Type B pancreatic cell (in vitro differentiated cells): Measurements from ENCODE around the gene PAPLN. TPM values are rescaled to one million over a fixed set of nuclear protein-coding genes. Genes with fewer than 3 reads are reported as not detected.
A peak's percentile ranks its signal among the peaks of the same experiment; 100 is the strongest.

Experiments
- DNase-seq: peaks from one replicate; pipeline ENCODE4 v3.0.0; 2021; ENCODE audit warnings: mixed read lengths; ENCODE audit not compliant: unreplicated experiment; ENCODE audit errors: extremely low spot score
- H3K27ac Mint-ChIP-seq: 2 replicates; pipeline ENCODE4 v1.8.0; 2021; ENCODE audit warnings: mild to moderate bottlenecking, mixed read lengths
- H3K27me3 Mint-ChIP-seq: 2 replicates; pipeline ENCODE4 v1.8.0; 2021; ENCODE audit warnings: mixed read lengths
- H3K36me3 Mint-ChIP-seq: 2 replicates; pipeline ENCODE4 v1.8.0; 2021; ENCODE audit warnings: mixed read lengths
- H3K4me1 Mint-ChIP-seq: one replicate; pipeline ENCODE4 v1.8.0; 2021; ENCODE audit warnings: mixed read lengths; ENCODE audit not compliant: unreplicated experiment
- H3K4me3 Mint-ChIP-seq: 2 replicates; pipeline ENCODE4 v1.8.0; 2021; ENCODE audit warnings: mild to moderate bottlenecking, mixed read lengths
- H3K9me3 Mint-ChIP-seq: 2 replicates; pipeline ENCODE4 v1.8.0; 2021; ENCODE audit warnings: mixed read lengths
- total RNA-seq: library from RNA; stranded (reverse); gene quantifications from 2 replicates; pipeline ENCODE4 v1.2.1, GENCODE V29; 2021; ENCODE audit warnings: low replicate concordance
- TF ChIP-seq, protein P1 (sequence below): fragments of 200-600 bp; sonication (generic); conservative IDR thresholded peaks from 2 replicates; pipeline ENCODE4 v1.5.0; 2021; ENCODE audit warnings: antibody characterized with exemption, mild to moderate bottlenecking

The PAPLN gene
- total RNA-seq, 1 donor from 2014 or later = 0.99 TPM

DNA sequence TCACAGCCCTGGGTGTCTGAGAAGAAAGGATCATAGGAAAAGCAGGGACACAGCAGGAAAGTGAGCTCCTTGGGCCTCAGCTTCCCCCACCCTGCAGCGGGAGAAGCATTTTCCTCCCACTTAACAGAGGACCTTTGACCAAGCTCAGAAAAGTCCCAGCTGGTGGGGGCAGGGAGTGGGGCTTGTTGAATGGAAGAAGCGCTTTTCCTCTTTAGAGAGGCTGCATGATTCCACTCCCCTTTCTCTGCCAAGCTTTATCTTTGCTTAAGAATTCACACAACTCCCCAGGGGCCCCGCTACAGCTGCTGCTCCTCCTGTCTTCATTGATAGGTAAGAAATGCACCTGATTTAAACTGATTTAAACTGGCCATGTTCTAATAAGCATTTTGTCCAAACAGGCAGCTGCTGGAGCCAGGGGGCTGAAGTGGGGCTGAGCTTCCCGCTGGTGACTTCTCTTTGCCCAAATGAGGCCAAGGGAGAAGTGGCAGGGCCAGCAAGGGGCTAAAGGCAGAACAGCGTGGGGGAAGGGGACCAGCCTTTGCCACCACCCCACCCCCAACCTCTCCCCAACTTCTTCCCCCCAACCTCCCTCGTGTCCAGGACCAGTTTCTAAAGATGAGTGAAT lies 1.7 kb upstream of the PAPLN start:
- H3K4me3 Mint-ChIP-seq = peak overlapping the region; percentile 65
- no peaks in the 10 kb centered on the region for H3K9me3 Mint-ChIP-seq
- peaks cover 78% of the 10 kb centered on the region for H3K27me3 Mint-ChIP-seq
- no peak overlapping the region for H3K27ac Mint-ChIP-seq
- TF ChIP-seq, protein P1, sequence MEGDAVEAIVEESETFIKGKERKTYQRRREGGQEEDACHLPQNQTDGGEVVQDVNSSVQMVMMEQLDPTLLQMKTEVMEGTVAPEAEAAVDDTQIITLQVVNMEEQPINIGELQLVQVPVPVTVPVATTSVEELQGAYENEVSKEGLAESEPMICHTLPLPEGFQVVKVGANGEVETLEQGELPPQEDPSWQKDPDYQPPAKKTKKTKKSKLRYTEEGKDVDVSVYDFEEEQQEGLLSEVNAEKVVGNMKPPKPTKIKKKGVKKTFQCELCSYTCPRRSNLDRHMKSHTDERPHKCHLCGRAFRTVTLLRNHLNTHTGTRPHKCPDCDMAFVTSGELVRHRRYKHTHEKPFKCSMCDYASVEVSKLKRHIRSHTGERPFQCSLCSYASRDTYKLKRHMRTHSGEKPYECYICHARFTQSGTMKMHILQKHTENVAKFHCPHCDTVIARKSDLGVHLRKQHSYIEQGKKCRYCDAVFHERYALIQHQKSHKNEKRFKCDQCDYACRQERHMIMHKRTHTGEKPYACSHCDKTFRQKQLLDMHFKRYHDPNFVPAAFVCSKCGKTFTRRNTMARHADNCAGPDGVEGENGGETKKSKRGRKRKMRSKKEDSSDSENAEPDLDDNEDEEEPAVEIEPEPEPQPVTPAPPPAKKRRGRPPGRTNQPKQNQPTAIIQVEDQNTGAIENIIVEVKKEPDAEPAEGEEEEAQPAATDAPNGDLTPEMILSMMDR = no peak
- H3K36me3 Mint-ChIP-seq = no peaks in the 10 kb centered on the region
- DNase-seq = no peak
- peaks cover 29% of the 10 kb centered on the region for H3K4me1 Mint-ChIP-seq

DNA sequence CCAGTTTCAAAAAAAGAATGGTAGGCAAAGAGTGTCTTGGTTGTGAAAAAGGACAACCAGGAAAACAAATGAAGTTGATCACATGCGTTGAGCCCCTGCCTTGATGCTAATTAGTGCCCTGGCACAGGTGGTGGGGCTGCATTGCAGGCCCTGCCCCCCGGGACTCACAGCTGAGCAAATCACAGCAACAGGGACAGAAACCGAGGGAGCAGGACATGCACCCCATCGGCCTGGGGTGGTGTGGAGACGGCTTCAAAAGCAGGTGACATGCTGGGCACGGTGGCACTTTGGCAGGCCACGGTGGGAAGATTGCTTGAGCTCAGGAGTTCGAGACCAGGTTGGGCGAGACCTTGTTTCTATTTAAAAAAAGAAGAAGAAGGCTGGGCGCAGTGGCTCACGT lies 1.1 kb upstream of the PAPLN start:
- Mint-ChIP-seq H3K4me3 (peak overlapping the region; percentile 65), H3K27me3 (peaks cover 83% of the 10 kb centered on the region), H3K9me3 (no peaks in the 10 kb centered on the region), H3K27ac (no peak overlapping the region), H3K4me1 (peaks cover 29% of the 10 kb centered on the region), H3K36me3 (no peaks in the 10 kb centered on the region)
- no peak for DNase-seq
- TF ChIP-seq, protein P1 = no peak

DNA sequence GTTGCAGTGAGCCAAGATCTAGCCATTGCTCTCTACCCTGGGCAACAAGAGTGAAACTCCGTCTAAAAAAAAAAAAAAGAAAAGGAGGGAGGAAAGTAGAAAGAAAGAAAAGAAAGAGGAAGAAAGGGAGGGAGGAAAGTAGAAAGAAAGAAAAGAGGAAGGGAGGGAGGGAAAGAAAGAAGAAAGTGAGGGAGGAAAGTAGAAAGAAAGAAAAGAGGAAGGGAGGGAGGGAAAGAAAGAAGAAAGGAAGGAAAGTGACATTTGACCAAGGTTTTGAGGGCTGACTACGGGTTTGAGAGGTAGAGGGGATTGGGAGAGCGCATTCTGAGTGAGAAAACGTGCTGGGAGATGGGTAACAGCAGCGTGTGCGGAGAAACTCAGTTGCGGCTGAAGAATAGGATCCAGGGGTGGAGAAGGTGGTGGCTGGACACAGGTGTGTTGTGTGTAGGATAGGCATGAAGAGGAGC lies 521 bp upstream of the PAPLN start:
- Mint-ChIP-seq H3K4me1 (peaks cover 29% of the 10 kb centered on the region), H3K27me3 (peaks cover 84% of the 10 kb centered on the region)

DNA sequence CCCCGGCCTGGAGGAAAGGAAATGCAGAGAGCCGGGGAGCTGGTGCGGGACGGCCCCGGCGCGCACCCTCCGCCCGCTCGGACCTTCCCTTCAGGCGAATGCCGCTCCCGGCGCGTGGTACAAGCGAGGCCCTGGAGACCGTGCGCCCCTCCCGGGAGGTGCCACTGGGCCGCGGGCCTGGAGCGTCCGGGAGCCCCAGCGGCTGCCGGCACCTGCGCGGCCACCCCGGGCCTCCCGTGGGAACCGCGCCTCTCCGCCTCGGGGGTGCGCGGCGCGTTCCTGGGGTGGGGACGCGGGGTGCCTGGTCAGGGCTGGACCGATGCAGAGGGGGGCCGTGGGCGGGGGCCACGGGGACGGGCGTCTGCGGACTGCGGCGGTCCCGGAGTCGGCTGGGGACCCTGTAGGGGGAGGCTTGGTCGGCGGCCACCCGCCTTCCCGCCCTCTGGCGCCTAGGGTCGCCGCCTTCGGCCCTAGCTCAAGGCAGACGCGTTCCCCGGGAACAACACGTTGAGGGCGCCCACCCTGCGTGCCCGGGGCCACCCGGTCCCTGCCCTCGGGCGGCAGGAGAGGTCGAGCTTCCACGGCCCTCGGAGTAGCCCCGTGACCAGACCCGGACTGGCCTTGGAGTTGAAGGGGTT lies 599 bp downstream of the PAPLN start:
- Mint-ChIP-seq H3K9me3 (no peaks in the 10 kb centered on the region), H3K4me3 (peak overlapping the region; percentile 74), H3K4me1 (peaks cover 29% of the 10 kb centered on the region), H3K27ac (no peak overlapping the region), H3K27me3 (peaks cover 87% of the 10 kb centered on the region), H3K36me3 (no peaks in the 10 kb centered on the region)
- no peak for DNase-seq
- TF ChIP-seq, protein P1 = no peak

More for the DNA sequence above, 521 bp upstream of the PAPLN start:
- H3K4me3 Mint-ChIP-seq = peak overlapping the region; percentile 87
- H3K27ac Mint-ChIP-seq = peak overlapping the region; percentile 54
- H3K9me3 Mint-ChIP-seq = no peaks in the 10 kb centered on the region
- no peaks in the 10 kb centered on the region for H3K36me3 Mint-ChIP-seq
- no peak for DNase-seq
- TF ChIP-seq, protein P1 = no peak

DNA sequence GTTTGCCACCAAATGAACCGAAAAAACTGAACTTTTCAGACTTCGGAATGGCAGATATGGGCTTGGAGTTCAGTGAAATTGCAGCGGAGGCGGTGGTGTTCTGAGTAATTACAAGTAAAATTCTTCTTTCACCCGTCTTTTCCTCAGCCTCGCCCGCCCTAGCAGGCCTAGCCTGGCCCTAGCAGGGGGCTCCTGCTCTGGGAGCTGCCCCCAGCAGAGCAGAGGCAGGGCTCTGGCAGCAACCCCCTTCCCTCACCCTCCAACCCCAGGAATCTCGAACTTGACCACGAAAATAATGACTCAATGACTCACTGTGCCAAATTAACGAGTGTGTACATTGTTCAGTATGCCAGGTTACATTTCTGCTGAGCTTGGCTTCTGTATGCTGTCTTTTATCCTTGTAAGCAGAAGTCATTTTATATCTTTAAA lies 1.1 kb downstream of the PAPLN start:
- no peak overlapping the region for H3K27ac Mint-ChIP-seq
- TF ChIP-seq, protein P1 = no peak
- H3K4me3 Mint-ChIP-seq = peak overlapping the region; percentile 74

More for the DNA sequence above, 1.1 kb downstream of the PAPLN start:
- H3K27me3 Mint-ChIP-seq = peaks cover 85% of the 10 kb centered on the region
- H3K9me3 Mint-ChIP-seq = no peaks in the 10 kb centered on the region
- H3K4me1 Mint-ChIP-seq = peaks cover 29% of the 10 kb centered on the region
- H3K36me3 Mint-ChIP-seq = no peaks in the 10 kb centered on the region
- no peak for DNase-seq
